GM12874 (cell line): ENCODE results near the gene TRIAP1.

Experiments used
- TF ChIP-seq, protein P1 (sequence below): IDR thresholded peaks from 2 replicates; pipeline ENCODE4 v1.5.1; 2011; ENCODE audit warnings: low read depth, mild to moderate bottlenecking, control low read depth, low read length, moderate library complexity; ENCODE audit not compliant: insufficient read depth

The TRIAP1 gene

GRCh38 chr12:120466560-120467315, 20.6 kb upstream of the TRIAP1 start:
- TF ChIP-seq, protein P1, sequence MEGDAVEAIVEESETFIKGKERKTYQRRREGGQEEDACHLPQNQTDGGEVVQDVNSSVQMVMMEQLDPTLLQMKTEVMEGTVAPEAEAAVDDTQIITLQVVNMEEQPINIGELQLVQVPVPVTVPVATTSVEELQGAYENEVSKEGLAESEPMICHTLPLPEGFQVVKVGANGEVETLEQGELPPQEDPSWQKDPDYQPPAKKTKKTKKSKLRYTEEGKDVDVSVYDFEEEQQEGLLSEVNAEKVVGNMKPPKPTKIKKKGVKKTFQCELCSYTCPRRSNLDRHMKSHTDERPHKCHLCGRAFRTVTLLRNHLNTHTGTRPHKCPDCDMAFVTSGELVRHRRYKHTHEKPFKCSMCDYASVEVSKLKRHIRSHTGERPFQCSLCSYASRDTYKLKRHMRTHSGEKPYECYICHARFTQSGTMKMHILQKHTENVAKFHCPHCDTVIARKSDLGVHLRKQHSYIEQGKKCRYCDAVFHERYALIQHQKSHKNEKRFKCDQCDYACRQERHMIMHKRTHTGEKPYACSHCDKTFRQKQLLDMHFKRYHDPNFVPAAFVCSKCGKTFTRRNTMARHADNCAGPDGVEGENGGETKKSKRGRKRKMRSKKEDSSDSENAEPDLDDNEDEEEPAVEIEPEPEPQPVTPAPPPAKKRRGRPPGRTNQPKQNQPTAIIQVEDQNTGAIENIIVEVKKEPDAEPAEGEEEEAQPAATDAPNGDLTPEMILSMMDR = peak; percentile 56

DNA sequence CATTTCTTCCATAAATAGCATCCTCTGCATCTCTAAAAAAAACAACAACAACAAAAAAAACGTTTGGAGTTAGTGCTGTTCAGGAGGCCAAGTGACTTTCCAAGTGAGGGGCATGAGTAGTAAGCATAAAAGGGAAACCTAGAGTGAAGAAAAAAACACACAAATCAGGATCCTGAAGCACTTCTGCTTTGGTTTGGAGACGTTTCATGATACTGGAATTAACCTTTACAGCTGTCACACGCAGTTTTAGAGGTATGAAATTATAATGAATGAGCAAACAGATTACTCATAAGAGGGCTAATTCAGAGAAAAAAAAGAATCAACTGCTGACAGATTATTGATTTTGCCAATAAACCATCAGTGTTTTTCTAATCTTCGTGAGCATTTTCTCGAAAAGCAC, 19.6 kb upstream of the TRIAP1 start:
- TF ChIP-seq, protein P1 = no peak

DNA sequence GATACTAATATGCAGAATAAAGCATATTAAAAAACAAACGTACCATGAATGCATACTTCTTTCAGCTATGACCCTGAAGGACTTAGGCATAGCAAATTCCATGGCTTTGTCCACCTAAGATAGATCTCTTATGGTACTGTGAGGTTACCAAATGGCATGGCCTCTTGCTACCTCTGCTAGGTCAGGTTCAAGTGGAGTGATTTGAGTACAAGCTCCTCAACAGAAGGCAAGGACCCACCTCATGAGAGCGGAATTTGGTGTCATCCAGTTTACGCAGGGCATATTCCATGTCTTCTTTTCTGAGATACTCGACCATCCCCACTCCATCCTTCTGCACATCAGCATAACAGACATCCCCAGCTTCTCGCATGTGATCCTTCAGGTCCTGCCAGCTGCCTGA, 17.5 kb upstream of the TRIAP1 start:
- TF ChIP-seq, protein P1 = no peak

DNA sequence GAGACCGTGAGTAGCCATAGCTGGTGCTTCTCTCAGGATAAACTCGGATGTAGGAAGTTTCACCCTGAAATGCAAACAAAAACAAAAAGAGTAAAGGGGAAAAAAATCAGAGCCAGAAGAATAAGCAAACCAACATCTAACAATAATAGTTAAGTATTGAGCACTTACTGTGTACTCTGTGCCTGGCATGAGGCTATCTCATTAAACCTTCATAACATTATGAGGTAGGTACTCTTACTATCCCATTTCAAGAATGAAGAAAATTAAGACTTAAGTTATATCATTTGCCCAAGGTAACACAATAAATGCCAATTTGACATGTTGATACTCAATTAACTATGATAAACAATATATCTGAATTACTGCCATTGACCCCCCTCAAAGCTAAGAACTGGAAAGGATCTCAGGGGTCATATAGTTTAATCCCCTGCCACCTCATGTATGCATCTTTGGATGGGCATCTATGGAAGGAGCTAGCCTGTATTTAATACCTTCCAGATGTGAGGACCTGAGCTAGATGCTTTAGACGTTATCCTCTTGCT, 16.0 kb upstream of the TRIAP1 start:
- TF ChIP-seq, protein P1 = no peak

GRCh38 chr12:120460157-120460556, 14.0 kb upstream of the TRIAP1 start:
- TF ChIP-seq, protein P1 = no peak

DNA sequence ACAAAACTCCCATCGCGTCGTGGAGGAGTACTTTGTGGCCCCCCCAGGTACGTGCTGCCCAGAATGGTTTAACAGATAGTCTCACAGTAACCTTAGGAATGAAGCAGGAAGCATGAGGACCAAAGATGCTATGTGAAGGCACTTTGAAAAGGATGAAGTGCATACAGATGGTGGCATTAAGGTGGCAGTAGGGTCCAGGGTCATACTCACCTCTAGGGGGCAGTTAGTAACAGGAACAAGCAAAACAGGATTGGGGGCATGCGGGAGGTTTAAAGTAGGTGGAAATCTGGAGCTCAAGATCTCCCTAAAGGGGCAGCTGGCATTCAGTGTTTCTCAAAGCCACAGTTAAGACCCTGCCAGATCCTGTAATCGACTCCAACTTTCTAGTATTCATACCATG, 10.9 kb upstream of the TRIAP1 start:
- TF ChIP-seq, protein P1 = peak; percentile 51

DNA sequence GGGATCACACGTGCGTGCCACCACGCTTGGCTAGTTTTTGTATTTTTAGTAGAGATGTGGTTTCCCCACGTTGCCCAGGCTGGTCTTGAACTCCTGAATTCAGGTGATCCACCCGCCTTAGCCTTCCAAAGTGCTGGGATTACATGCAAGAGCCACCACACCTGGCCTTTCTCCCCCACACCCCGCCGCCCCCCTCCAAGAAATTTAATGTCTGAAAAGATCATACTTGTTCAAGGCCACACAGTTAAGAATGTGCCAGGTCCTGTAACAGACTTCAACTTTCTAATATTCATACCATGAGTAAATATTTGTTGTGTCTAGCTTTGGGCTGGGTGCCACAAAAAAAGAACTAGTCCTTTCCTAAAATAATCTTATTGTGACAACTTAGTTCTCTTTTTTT, 9.1 kb upstream of the TRIAP1 start:
- TF ChIP-seq, protein P1 = no peak
